Stimulated activated CD4-positive, alpha-beta T cell treated with anti-CD3 and anti-CD28 coated beads, Interleukin-1b, Interleukin-23, amount 100 ng/mL, for 4 hours (primary cell): Measurements from ENCODE around the gene NISCH.

Experiments used
- DNase-seq, 2 donors: peaks; one replicate each; pipeline ENCODE4 v3.0.0-alpha.2; 2020; ENCODE audit warnings: low read depth in 2 of 2

NISCH gene

DNA sequence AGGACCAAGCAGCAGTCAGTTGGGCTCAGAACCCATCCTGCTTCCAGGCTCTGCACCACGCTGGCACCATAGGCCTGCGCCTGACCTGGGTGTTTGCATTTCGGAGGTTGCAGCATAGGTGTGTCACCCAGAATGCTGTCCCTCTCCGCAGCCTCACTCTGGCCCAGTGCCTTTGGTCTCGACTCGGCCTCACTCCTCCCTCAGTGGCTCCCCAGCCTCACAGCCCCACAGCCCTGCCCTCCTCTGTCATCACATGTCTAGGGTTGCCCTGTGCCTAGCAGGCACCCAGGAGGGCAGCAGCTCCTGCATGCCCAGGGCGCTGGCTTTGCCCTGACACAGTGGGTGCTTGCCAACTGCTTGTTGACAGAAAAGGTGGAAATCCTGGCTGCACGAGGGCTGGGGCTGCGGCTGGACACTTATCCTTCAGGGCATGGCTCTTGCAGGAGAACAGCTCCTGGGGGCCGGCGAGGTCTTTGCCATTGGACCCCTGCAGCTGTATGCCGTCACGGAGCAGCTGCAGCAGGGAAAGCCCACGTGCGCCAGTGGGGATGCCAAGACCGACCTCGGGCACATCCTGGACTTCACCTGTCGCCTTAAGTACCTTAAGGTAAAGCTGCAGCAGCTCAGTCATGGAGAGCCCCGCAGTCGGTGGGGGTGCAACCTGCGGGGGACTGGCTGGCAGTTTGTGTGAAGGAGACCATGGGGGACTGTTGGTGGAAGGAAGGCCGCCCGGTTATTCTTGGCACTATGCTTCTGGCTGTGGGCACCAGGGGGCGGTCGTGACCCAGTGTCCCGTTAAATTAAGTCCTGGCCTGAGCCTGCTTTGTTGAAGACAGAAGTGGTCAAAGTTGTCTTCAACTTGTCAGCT, 16.2 kb downstream of the NISCH start:
- peak in 1 of 2 donors; percentile 25 for DNase-seq

DNA sequence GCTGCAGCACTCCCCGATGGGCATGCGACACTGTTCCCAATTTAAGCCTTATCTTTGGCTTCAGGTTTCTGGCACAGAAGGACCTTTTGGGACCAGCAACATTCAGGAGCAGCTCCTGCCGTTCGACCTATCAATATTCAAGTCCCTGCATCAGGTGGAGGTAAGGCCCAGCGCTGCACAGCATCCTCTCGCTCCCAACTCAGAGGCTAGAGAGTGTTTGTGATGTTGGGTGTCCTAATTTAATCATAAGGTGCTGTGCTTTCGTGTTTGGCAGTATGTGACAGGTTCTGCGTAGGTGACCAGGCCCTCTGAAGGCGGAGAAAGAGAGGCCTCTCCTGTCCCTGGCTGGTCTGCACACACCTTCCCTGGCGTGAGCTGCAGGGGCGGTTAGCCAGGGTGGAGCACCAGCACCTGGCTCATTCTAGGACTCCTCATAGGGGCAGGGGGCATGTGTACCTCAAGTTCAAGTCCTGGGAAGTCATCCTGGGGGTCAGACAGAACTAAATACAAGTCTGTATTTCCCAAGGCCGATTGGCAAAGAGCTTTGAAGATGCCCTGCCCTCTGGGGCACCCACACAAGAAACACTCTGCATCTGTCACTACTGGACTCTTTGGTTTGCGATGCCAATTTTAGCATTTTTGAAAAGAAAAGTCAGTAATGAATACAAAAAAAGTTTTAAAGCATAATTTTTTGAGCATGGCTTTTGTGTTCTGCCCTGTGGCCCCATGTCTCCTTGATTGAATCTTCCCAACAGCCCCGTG, 17.0 kb downstream of the NISCH start:
- no peak for DNase-seq

DNA sequence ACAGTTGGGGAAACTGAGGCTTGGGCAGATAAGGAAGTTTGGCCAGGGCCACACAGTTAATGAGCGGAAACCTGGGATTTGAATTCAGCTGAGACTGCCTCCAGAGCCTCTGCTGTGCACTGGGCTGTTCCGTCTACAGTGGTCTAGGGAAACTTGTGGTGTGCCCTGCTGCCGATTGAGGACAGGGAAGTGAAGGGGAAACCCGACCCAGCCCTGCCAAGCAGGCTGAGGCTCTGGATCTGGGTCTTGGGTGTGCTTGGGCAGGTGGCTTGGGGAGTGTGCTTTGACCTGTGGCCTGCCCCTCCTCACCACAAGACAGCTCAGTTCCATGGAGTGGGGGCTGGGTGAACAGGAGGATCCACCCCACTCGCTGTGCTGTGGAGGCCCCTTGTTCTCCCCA, 17.6 kb downstream of the NISCH start:
- no peak for DNase-seq

DNA sequence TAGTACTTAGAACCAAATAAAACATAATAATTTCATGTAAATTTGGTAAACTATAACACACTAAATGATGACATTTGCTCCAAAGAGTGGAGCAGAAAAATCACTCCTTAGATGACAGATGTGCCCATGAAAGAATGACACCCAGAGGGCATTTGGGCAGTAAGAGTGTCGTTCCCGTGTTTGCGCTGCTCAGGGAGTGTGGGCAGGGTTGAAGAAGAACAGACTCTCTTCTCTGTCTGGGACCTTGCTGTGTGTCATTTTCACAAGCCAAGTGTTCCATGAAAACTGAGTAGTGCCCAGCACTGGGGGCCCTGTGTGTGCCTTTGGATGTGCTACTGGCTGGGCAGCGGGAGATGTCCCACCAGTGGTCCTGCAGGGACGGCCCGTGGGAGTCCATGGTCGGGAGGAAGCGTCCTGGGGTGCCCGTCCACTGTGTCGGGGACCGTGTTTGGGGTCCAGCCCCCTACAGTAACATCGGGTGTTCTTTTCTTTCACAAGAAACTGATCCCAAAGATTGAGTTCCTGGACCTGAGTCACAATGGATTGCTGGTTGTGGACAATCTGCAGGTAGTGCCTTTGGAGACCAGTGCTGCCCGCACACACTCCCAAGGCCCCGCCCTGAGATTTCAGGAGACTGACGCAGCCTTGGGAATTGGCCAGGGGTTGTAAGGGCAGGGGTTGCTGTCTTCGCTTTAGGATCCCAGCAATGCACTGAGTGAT, 21.8 kb downstream of the NISCH start:
- no peak for DNase-seq

DNA sequence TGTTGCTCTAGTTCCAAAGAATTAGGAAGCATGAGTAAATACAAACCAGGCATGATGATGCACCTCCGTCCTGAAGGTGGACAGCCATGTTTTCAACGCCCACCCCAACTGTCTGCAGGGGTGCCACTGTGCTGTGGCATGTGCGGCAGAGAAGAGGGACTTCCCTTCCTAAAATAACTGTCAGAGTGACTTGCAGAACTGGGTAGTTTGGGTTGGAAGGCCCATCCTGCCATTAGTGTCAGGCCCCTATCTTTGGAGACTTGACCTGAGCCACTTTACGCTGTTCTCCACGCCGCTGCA, 22.3 kb downstream of the NISCH start:
- no peak for DNase-seq

DNA sequence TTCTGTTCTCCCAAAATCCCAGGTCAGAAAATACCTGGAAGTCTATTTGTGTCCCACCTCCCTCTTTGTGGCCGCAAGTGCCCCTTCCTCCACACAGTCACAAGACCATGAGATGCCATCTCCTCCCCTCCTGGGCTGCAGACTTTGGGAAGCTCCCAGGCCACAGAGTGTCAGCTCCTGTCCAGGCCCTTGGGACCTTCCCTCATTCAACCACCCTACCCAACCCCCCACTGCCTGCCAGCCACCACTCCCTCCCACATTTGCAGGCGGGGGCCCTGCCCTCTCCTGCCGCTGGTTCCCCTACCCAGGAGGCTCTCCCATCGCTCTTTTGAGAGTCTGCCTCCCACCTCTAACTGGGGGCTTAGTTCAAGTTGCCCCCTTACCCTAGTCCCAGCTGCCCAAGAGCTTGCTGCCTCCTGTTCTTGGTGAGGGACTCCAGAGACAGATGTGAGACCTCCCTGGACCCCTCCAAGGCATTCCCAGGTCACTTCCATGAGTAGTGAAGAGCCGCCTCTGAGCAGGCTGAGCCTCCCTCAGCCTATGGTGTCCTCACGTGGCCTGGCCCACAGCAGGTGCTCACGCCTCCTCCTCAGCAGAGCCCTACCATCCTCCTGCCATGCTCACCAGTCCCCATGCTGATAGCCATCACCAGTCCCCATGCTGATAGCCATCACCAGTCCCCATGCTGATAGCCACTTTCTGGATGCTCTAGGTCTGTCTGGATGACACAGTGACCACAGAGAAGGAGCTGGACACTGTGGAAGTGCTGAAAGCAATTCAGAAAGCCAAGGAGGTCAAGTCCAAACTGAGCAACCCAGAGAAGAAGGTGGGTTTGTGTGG, 23.9 kb downstream of the NISCH start:
- no peak for DNase-seq

DNA sequence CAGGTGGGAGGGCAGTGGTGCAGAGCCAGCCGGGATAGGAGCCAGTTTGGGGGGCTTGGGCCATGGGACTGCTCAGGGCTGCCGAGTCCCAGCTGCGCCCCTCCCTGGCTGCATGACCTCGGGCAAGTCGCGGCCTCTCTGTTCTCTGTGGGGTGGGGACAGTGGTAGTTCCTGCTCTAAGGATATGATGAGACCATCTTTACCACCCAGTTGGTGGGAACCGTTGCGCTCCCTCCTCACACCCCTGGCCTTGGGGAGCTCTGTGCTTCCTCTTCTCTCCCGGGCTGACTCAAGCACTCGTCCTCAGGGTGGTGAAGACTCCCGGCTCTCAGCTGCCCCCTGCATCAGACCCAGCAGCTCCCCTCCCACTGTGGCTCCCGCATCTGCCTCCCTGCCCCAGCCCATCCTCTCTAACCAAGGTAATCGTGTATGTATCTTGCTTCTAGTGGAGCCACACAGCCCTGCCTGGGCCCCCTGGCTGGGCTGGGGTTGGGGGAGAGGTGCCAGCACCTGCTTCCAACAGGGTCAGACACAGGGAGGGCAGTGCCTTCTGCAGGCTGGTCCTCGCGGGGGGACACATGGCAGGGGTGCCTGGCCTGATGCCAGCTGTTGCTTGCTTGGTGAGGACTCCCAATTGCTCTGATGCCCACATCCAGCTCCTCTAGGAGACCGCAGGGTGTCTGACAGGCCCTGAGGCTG, 24.6 kb downstream of the NISCH start:
- no peak for DNase-seq

DNA sequence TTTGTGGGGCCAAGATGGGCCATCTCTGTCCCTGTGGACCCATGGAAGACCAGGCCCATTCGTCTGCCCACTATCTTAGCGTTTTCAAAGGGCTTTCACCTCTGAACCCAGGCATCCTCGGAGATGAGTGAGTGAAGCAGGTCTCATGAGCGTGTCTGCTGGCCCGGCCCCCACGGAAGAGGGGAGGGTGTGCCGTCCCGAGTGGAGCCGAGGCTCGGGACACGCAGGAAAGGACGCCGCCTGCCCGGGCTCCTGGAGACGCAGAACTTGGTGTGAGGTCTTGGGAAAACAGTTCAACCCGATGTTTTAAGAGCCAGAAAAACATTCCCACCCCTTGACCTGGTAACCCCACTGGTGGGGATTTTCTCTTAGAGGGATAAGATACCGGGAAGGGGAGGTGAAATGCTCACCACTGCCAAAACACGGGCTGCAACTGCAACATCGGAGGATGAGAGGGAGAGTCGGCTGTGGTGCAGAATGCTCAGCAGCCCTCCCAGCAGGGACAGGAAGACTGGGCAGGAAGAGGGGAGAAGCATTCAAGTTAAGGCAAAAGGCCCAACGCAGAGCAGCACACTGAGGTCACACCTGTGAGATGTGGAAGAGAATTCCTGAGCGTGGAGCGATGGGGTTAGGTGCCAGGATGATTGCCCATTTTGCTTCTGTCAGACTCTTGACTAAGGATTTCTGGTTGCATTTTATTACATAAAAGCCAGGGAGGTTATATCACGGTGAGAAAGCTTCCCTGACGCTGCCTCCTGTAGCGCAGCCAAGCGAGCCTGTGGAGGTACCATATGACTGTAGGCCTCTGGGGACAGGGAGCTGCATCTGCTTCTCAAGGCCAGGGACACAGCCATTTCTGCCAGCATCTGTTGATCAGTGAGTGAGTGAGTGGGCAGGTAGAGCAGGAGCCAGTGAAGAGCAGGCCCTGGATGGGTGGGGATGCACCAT, 25.6 kb downstream of the NISCH start:
- no peak for DNase-seq

DNA sequence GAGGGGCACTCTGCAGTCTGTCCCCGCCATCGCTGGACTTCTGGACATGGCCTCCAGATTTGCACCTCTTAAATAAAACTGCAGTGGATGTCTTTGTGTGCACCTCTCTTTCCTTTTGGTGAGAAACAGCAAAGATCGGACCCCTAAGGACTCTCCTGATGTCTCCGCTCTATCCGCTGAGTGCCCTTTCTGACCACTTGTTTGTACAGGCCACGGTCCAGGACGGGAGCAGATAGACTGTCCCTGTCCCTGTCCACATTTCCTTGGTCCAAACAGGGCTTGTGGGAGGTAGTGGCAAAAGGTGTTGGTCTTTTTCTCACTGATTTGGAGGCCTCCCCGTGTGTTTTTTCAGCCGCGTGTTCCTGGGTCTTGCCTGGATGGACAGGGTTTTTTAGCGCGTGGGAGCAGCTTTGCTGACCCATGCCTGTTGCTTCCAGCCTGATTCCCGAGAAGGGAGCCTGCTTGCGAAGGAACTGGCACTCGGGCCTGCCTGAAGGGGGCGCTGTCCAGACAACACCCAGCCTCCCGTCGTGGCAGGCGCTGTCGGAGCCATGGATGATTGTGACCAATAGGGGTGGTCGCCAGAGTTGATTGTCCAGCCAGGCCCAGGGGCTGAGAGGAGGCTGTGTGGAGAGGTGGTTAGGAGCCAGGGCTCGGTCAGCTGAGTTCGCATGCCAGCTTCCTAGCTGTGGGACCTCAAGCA, 26.6 kb downstream of the NISCH start:
- no peak for DNase-seq

DNA sequence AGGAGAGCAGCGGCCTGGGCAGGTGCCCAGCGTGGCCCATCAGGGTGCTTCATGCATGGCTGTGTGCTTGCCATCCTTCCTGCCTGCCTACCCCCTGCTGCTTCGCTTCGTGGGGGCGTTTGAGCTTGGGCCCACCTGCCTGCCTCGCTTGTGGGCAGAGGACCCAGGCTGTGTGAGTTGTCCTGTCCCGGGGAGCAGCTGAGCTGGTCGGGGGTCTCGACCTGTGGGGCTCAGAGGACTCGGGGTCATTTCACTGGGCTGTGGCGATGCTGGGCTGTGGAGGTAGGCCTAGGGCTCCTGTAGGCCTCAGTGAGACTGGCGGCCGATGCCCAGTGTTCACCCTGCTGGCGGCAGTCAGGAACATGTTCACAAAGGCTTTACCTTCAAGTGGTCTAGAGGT, 27.7 kb downstream of the NISCH start:
- no peak for DNase-seq

DNA sequence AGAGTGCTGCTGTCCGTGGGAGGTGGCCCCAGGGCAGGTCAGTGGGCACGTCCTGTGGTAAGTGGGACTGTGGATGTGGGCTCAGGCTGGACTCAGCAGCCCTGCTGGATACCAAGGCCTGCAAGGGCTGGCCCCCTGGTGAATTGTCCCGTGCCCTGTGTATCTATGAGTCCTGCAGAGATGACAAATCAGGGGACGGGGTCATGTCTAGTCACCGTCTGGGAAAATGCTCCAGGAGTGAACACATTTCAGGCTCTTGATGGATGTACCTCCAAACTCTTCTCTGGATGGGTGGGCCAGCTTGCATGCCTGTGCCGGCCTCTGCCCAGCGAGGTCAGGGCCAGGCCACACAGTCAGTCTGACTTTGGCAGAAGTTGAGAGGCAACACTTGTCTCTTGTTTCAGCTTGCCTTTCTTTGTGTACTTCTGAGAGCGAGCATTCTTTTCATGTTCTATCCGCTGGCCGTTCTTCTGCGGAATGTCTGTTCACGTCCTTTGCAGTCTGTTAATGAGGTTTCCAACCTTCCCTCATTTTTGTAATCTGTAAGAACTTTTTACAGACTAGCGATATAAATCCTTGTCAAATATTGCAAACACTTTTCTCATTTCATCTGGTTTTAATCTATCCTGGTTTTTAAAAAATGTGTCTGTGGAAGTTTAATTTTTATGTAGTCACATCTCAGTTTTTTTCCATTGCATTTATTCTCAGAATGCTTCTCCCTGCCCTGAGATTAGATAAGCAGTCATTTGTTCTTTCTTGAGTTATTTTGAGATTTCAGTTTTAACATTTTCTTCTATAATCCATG, 28.4 kb downstream of the NISCH start:
- no peak for DNase-seq

DNA sequence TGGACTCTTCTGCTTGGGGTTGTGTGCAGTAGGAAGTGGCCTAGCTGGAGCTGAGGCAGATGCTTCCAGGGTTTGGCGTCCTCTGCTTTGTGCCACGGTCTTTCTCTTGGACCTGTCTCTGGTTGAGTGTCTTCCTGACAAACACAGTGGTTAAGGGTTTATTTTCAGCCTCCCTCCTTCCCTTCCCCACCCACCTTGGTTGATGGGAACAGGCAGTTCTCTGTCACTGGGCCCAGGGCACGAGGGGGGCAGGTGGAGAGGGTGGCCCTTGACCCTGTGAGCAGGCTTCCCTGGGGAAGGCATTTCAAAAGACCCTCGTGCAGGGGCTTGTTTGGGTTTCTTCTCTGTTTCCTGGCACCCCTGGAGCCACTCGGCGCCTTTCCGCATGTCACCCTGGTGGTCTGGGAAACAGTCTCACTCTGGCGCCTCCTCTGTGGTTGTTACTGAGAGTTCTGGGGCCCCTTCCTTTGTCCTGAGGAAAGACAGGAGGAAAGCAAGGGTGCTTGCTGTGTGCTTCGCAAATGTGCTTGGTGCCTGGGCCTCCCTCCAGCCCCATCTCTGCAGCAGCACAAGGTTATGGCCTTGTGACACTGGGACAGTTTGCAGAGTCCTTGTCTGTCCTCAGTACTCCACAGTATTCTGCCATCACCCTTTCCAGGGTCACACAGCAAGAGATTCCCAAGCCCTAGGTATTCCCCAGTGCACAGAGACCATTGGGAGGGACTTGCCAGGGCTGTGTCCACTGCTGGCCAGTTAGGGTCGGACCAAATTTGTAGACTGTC, 29.5 kb downstream of the NISCH start:
- DNase-seq: no peak

DNA sequence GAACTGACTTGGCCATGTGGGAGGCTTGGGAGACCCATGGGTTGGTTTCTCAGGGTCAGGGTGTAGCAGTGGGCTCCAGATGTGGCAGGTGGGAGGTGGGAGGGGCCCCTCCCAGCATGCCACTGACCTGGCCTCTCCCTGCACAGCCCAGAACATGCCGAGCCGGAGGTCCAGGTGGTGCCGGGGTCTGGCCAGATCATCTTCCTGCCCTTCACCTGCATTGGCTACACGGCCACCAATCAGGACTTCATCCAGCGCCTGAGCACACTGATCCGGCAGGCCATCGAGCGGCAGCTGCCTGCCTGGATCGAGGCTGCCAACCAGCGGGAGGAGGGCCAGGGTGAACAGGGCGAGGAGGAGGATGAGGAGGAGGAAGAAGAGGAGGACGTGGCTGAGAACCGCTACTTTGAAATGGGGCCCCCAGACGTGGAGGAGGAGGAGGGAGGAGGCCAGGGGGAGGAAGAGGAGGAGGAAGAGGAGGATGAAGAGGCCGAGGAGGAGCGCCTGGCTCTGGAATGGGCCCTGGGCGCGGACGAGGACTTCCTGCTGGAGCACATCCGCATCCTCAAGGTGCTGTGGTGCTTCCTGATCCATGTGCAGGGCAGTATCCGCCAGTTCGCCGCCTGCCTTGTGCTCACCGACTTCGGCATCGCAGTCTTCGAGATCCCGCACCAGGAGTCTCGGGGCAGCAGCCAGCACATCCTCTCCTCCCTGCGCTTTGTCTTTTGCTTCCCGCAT, 31.8 kb downstream of the NISCH start:
- DNase-seq: no peak

DNA sequence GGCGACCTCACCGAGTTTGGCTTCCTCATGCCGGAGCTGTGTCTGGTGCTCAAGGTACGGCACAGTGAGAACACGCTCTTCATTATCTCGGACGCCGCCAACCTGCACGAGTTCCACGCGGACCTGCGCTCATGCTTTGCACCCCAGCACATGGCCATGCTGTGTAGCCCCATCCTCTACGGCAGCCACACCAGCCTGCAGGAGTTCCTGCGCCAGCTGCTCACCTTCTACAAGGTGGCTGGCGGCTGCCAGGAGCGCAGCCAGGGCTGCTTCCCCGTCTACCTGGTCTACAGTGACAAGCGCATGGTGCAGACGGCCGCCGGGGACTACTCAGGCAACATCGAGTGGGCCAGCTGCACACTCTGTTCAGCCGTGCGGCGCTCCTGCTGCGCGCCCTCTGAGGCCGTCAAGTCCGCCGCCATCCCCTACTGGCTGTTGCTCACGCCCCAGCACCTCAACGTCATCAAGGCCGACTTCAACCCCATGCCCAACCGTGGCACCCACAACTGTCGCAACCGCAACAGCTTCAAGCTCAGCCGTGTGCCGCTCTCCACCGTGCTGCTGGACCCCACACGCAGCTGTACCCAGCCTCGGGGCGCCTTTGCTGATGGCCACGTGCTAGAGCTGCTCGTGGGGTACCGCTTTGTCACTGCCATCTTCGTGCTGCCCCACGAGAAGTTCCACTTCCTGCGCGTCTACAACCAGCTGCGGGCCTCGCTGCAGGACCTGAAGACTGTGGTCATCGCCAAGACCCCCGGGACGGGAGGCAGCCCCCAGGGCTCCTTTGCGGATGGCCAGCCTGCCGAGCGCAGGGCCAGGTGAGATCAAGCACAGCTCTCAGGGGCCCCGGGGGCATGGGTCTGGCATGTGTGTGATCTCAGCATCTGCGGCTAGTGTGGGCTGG, 32.6 kb downstream of the NISCH start:
- DNase-seq: no peak

DNA sequence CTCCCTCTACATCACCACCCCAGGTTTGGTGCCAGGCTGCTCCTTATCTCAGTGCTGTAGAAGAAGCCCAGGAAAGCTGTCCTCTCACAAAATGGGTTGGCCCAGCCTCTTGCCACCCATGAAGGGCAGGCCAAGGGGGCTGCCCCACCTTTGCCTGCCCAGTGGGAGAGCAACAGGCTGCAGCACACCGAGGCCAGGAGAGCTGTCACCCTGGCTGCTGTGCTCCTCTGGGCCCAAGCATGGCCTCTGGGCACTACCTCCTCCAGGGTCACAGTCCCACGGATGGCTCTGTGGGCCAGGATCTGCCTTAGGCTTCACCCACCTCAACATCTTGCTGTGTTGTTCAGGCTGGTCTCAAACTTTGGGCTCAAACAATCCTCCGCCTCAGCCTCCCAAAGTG, 33.3 kb downstream of the NISCH start:
- DNase-seq: no peak

DNA sequence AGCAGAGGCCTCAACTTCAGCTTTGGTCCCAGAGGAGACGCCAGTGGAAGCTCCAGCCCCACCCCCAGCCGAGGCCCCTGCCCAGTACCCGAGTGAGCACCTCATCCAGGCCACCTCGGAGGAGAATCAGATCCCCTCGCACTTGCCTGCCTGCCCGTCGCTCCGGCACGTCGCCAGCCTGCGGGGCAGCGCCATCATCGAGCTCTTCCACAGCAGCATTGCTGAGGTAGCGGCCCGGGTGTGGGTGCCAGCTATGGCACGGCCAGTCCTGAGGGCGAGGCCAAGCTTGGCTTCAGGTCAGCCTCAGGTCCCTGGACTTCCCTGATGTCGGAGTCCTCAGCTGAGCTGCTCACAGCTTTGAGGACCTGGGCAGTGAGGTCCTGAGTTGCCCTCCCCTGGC, 34.0 kb downstream of the NISCH start:
- DNase-seq: no peak
